ENCODE results near the gene NINJ1.

The NINJ1 gene

GRCh38 chr9:93132287-93132927 lies 1.6 kb downstream of the NINJ1 start:
- DNase-seq (ENCODE audit: low read depth), result no peak

GRCh38 chr9:93131599-93132286 lies 2.3 kb downstream of the NINJ1 start:
- DNase-seq (ENCODE audit: low read depth), result no peak

- no peak for DNase-seq (ENCODE audit: low read depth)
Observed at GRCh38 chr9:93130861-93131481, 3.1 kb downstream of the NINJ1 start.

GRCh38 chr9:93129691-93130500 lies 4.2 kb downstream of the NINJ1 start:
- no peak for DNase-seq (ENCODE audit: low read depth)

- no peak for DNase-seq (ENCODE audit: low read depth)
Observed at GRCh38 chr9:93129286-93129685, 4.8 kb downstream of the NINJ1 start.

GRCh38 chr9:93128715-93129224 lies 5.3 kb downstream of the NINJ1 start:
- no peak for DNase-seq (ENCODE audit: low read depth)

- DNase-seq (ENCODE audit: low read depth), result no peak
Observed at GRCh38 chr9:93128011-93128714, 5.9 kb downstream of the NINJ1 start.

- no peak for DNase-seq (ENCODE audit: low read depth)
Observed at GRCh38 chr9:93127395-93127911, 6.6 kb downstream of the NINJ1 start.

GRCh38 chr9:93126825-93127368 lies 7.2 kb downstream of the NINJ1 start:
- no peak for DNase-seq (ENCODE audit: low read depth)

GRCh38 chr9:93126151-93126781 lies 7.8 kb downstream of the NINJ1 start:
- no peak for DNase-seq (ENCODE audit: low read depth)

GRCh38 chr9:93125331-93125894 lies 8.6 kb downstream of the NINJ1 start:
- no peak for DNase-seq (ENCODE audit: low read depth)

GRCh38 chr9:93124793-93125192 lies 9.3 kb downstream of the NINJ1 start:
- DNase-seq (ENCODE audit: low read depth), result no peak

- DNase-seq (ENCODE audit: low read depth), result no peak
Observed at GRCh38 chr9:93123561-93124283, 10.3 kb downstream of the NINJ1 start.

- no peak for DNase-seq (ENCODE audit: low read depth)
Observed at GRCh38 chr9:93122721-93123221, 11.3 kb downstream of the NINJ1 start.

- no peak for DNase-seq (ENCODE audit: low read depth)
Observed at GRCh38 chr9:93121316-93122241, 12.5 kb downstream of the NINJ1 start.

- DNase-seq (ENCODE audit: low read depth), result no peak
Observed at GRCh38 chr9:93120846-93121315, 13.2 kb downstream of the NINJ1 start.

- DNase-seq (ENCODE audit: low read depth), result no peak
Observed at GRCh38 chr9:93119953-93120845, 13.9 kb downstream of the NINJ1 start.

Data from T-helper 22 cell (primary cell).